ENCODE data around the gene KIRREL3. TPM values are rescaled to one million over a fixed set of nuclear protein-coding genes. Genes with fewer than 3 reads are reported as not detected.

KIRREL3 gene
- polyA plus RNA-seq, 2 of the 4 experiments (the other 2 are of a cell fraction), result 3.0 to 11.0 TPM

GRCh38 chr11:126628790-126629621 lies 371.6 kb downstream of the KIRREL3 start:
- H3K4me1 ChIP-seq, result no peaks in the 10 kb centered on the region
- FAIRE-seq (no peak), DNase-seq (ENCODE audit: low read depth in 1 of 2, low spot score in 1 of 2) (no peak), ATAC-seq (no peak)
- CTCF ChIA-PET, result interaction anchor here (0.5 to 1.8 kb wide), 3 partner anchors 21 to 658 kb away, joined by 3 to 7 read pairs (median 4); no protein-coding TSS in a partner anchor
- WGBS (ENCODE audit: missing lambda C conversion rate), result 75% methylated on average over 12 of the region's 13 CpGs
- H3K27ac ChIP-seq, result no peak overlapping the region
- no peak overlapping the region for H3K4me2 ChIP-seq
- TF ChIP-seq ZFP36 (IDR thresholded peaks at IDR 0.05; ENCODE audit: borderline replicate concordance, partially characterized antibody) (no peak), NFE2L2 (conservative IDR thresholded peaks at IDR 0.05; ENCODE audit: low read length) (no peak), HDAC2 (IDR thresholded peaks at IDR 0.05) (no peak), CTCF (IDR thresholded peaks at IDR 0.05) (no peak), REST (IDR thresholded peaks at IDR 0.05) (no peak), EHF (CRISPR knock-in tag; IDR thresholded peaks at IDR 0.05) (no peak)
- POLR2A ChIA-PET, result no interaction called here
- no peak overlapping the region for H3K4me3 ChIP-seq
- no peaks in the 10 kb centered on the region for H3K9me3 ChIP-seq

GRCh38 chr11:126628450-126628789 lies 372.1 kb downstream of the KIRREL3 start:
- no peak for TF ChIP-seq KDM1A (IDR thresholded peaks at IDR 0.05; ENCODE audit: low read depth)
- no peak for TF ChIP-seq NR3C1 (IDR thresholded peaks at IDR 0.05)
- no peak for TF ChIP-seq CHD2 (IDR thresholded peaks at IDR 0.05; ENCODE audit: low read length, partially characterized antibody)
- TF ChIP-seq HOXA7 (CRISPR knock-in tag; IDR thresholded peaks at IDR 0.05), result no peak
- TF ChIP-seq NFE2L2 (conservative IDR thresholded peaks at IDR 0.05; ENCODE audit: low read length), result no peak
- no peak for TF ChIP-seq PHF8 (IDR thresholded peaks at IDR 0.05; ENCODE audit: borderline replicate concordance, low read depth)
- no peak for TF ChIP-seq EHMT2 (IDR thresholded peaks at IDR 0.05; ENCODE audit: low read depth)
- no peak for TF ChIP-seq FOSB (CRISPR knock-in tag; IDR thresholded peaks at IDR 0.05)
- no peak for TF ChIP-seq CBX2 (IDR thresholded peaks at IDR 0.05; ENCODE audit: borderline replicate concordance, low read depth)
- TF ChIP-seq MAZ (IDR thresholded peaks at IDR 0.05; ENCODE audit: borderline replicate concordance, low read depth, low read length), result no peak
- no peak for TF ChIP-seq EHF (CRISPR knock-in tag; IDR thresholded peaks at IDR 0.05)
- TF ChIP-seq CEBPB (IDR thresholded peaks at IDR 0.05), result no peak
- no peak for TF ChIP-seq POLR2A (IDR thresholded peaks at IDR 0.05; ENCODE audit: low read length)
- Histone ChIP-seq H3K4me2 (no peak overlapping the region), H3K4me3 (no peak overlapping the region), H3K9me3 (no peaks in the 10 kb centered on the region), H3K27ac (no peak overlapping the region), H3K4me1 (no peaks in the 10 kb centered on the region)
- WGBS (ENCODE audit: missing lambda C conversion rate), result 57% methylated on average over 1 of the region's 1 CpG
- POLR2A ChIA-PET, result no interaction called here
- ATAC-seq (no peak), FAIRE-seq (no peak), DNase-seq (ENCODE audit: low read depth in 1 of 2, low spot score in 1 of 2) (no peak)
- CTCF ChIA-PET, result no interaction called here

- FAIRE-seq (no peak), DNase-seq (ENCODE audit: low read depth in 1 of 2, low spot score in 1 of 2) (no peak), ATAC-seq (no peak)
- 74% methylated on average over 5 of the region's 7 CpGs for WGBS (ENCODE audit: missing lambda C conversion rate)
- Histone ChIP-seq H3K4me3 (no peak overlapping the region), H3K4me2 (no peak overlapping the region), H3K4me1 (no peaks in the 10 kb centered on the region), H3K27ac (no peak overlapping the region), H3K9me3 (no peaks in the 10 kb centered on the region)
- TF ChIP-seq HOXB5 (CRISPR knock-in tag; IDR thresholded peaks at IDR 0.05), result no peak
- no peak for TF ChIP-seq ZNF302 (CRISPR knock-in tag; IDR thresholded peaks at IDR 0.05)
- no peak for TF ChIP-seq ZFP36 (IDR thresholded peaks at IDR 0.05; ENCODE audit: borderline replicate concordance, partially characterized antibody)
- TF ChIP-seq KDM1A (IDR thresholded peaks at IDR 0.05; ENCODE audit: low read depth), result no peak
- POLR2A ChIA-PET, result no interaction called here
- CTCF ChIA-PET, result no interaction called here
These were observed 373.1 kb downstream of the KIRREL3 start for GRCh38 chr11:126627421-126627820.

All from A549 (cell line).